ENCODE data around the gene RNU6-1. TPM values are rescaled to one million over a fixed set of nuclear protein-coding genes. Genes with fewer than 3 reads are reported as not detected.

RNU6-1 gene
- total and polyA plus RNA-seq, 8 donors, result not detected

- Histone ChIP-seq H3K4me3 (no peak overlapping the region), H3K27ac (no peak overlapping the region), H3K9me3 (peaks cover 3 to 9% of the 10 kb centered on the region in 2 donors), H3K4me1 (no peaks in the 10 kb centered on the region), H3K27me3 (no peaks in the 10 kb centered on the region), H3K36me3 (peaks cover 0 to 3% of the 10 kb centered on the region in 2 donors)
- no peak for ATAC-seq
- DNase-seq, result no peak
- intact Hi-C loops (cut with DNase I), result no loop called here
- no peak for TF ChIP-seq CTCF (IDR thresholded peaks at IDR 0.05)
Observed at GRCh38 chr15:67792250-67792942, 47.4 kb downstream of the RNU6-1 start.

- no peak for TF ChIP-seq CTCF (IDR thresholded peaks at IDR 0.05)
- Histone ChIP-seq H3K36me3 (peaks cover 0 to 3% of the 10 kb centered on the region in 2 donors), H3K27me3 (no peaks in the 10 kb centered on the region), H3K4me3 (no peak overlapping the region), H3K4me1 (no peaks in the 10 kb centered on the region), H3K27ac (no peak overlapping the region), H3K9me3 (peaks cover 3 to 9% of the 10 kb centered on the region in 2 donors)
- ATAC-seq, result no peak
- no peak for DNase-seq
- intact Hi-C loops (cut with DNase I), result no loop called here
Observed at GRCh38 chr15:67790610-67791319, 49.1 kb downstream of the RNU6-1 start.

Other genes starting within 250 kb of the RNU6-1 start
- gene SKOR1, start 14.5 kb downstream of the RNU6-1 start, total RNA-seq, result under 1 TPM; 0.12 to 0.34 TPM
- under 1 TPM; 0.28 to 0.71 (median 0.48) TPM for gene SKOR1, start 14.5 kb downstream of the RNU6-1 start, polyA plus RNA-seq (ENCODE audit: insufficient read length in 6 of 6)
- gene PIAS1, start 214.3 kb upstream of the RNU6-1 start, total RNA-seq, result 10 to 100 TPM; 44.9 to 46.5 TPM
- gene PIAS1, start 214.3 kb upstream of the RNU6-1 start, polyA plus RNA-seq (ENCODE audit: insufficient read length in 6 of 6), result 10 to 100 TPM; 61.5 to 71.4 (median 64.5) TPM

Data from left lung (tissue), 10 donors.